ENCODE data around the gene SORCS1.

DNA sequence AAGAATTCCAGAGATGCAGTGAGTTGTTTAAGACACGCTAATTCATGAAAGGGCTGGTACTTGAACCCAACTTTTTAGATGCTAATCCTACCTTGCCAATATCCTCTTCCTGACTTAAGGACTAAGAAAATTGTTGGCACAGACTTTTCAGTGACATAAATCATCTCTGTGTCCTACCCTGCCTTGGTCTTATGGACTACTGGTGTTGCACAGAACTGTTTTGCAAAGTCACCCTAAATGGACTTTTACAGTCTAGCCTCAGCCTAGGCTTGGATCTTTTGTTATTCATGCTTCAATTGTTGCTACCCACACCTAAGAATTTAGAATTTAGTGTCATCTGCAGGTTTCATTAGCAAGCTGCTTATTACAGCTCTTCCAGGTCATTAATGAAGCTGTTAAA, 112.7 kb downstream of the SORCS1 start:
- TF ChIP-seq POLR2A (IDR thresholded peaks at IDR 0.05; ENCODE audit: extremely low read depth, insufficient read length) (no peak), MYC (IDR thresholded peaks at IDR 0.05; ENCODE audit: low read depth, low read length) (no peak)
- TF ChIP-seq, protein P1, sequence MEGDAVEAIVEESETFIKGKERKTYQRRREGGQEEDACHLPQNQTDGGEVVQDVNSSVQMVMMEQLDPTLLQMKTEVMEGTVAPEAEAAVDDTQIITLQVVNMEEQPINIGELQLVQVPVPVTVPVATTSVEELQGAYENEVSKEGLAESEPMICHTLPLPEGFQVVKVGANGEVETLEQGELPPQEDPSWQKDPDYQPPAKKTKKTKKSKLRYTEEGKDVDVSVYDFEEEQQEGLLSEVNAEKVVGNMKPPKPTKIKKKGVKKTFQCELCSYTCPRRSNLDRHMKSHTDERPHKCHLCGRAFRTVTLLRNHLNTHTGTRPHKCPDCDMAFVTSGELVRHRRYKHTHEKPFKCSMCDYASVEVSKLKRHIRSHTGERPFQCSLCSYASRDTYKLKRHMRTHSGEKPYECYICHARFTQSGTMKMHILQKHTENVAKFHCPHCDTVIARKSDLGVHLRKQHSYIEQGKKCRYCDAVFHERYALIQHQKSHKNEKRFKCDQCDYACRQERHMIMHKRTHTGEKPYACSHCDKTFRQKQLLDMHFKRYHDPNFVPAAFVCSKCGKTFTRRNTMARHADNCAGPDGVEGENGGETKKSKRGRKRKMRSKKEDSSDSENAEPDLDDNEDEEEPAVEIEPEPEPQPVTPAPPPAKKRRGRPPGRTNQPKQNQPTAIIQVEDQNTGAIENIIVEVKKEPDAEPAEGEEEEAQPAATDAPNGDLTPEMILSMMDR (IDR thresholded peaks at IDR 0.05; ENCODE audit: low read depth, low read length) = no peak
- TF ChIP-seq, protein P2, sequence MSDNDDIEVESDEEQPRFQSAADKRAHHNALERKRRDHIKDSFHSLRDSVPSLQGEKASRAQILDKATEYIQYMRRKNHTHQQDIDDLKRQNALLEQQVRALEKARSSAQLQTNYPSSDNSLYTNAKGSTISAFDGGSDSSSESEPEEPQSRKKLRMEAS (IDR thresholded peaks at IDR 0.05; ENCODE audit: low read depth, low read length) = no peak

All from NB4 (cell line).